Thoracic aorta (tissue), 2 donors: ENCODE results near the gene STX16. TPM values are rescaled to one million over a fixed set of nuclear protein-coding genes. Genes with fewer than 3 reads are reported as not detected.
A peak's percentile ranks its signal among the peaks of the same experiment; 100 is the strongest.

Experiments used
- ATAC-seq: fragments of 150-250 bp; one replicate; pipeline ENCODE4 v1.8.0; 2017; ENCODE audit warnings: low read depth; ENCODE audit not compliant: insufficient number of reproducible peaks, low FRiP score
- DNase-seq: peaks from one replicate; pipeline ENCODE4 v3.0.0-alpha.2; 2020; ENCODE audit warnings: low spot score
- H3K27ac ChIP-seq, 2 donors: fragments of 200-600 bp; sonication (generic); 1 replicate in 1 of 2; 2 replicates in 1 of 2; pipeline ENCODE4 v1.5.1; 2016; ENCODE audit warnings: mild to moderate bottlenecking in 2 of 2, moderate library complexity in 2 of 2
- H3K27me3 ChIP-seq: fragments of 200-600 bp; sonication (generic); replicated peaks from 2 replicates; pipeline ENCODE4 v1.6.0; 2016; ENCODE audit warnings: mild to moderate bottlenecking; ENCODE audit not compliant: insufficient read depth
- H3K36me3 ChIP-seq: fragments of 200-600 bp; sonication (generic); one replicate; pipeline ENCODE4 v1.5.1; 2016
- H3K4me1 ChIP-seq, 2 donors: fragments of 200-600 bp; sonication (generic); 1 replicate in 1 of 2; 2 replicates in 1 of 2; pipeline versions ENCODE4 v1.5.1 to v1.6.0; 2016; ENCODE audit warnings: low read depth in 2 of 2, mild to moderate bottlenecking in 1 of 2; ENCODE audit not compliant: control insufficient read depth in 1 of 2
- H3K4me3 ChIP-seq: fragments of 200-600 bp; sonication (generic); 2 replicates; pipeline ENCODE4 v1.5.1; 2016; ENCODE audit warnings: mild to moderate bottlenecking
- H3K9me3 ChIP-seq: fragments of 200-600 bp; sonication (generic); 2 replicates; pipeline ENCODE4 v1.5.1; 2016
- CTCF ChIP-seq: fragments of 200-600 bp; sonication (generic); IDR thresholded peaks from one replicate; pipeline ENCODE4 v1.5.1; 2019; ENCODE audit warnings: antibody characterized with exemption
- total RNA-seq, 2 donors: library from RNA; depleted of rRNA; stranded (reverse); fragments of >200 nt; gene quantifications; one replicate each; pipeline versions ENCODE4 v1.1.0 to v1.2.3, GENCODE V29; 2016

STX16 gene
- total RNA-seq, 2 donors from 2014 or later = 66.3 to 109 TPM

GRCh38 chr20:58652606-58653294 is 1.7 kb downstream of the STX16 start:
- H3K4me3 ChIP-seq = peak overlapping the region; percentile 96
- peak overlapping the region; percentile 93 for H3K27ac ChIP-seq
- H3K36me3 ChIP-seq = no peaks in the 10 kb centered on the region
- H3K9me3 ChIP-seq = no peaks in the 10 kb centered on the region
- H3K4me1 ChIP-seq = peaks cover 45 to 67% of the 10 kb centered on the region in 2 donors
- TF ChIP-seq CTCF = no peak
- ATAC-seq = no peak
- DNase-seq = no peak
- H3K27me3 ChIP-seq = no peaks in the 10 kb centered on the region

GRCh38 chr20:58654337-58654736 is 3.3 kb downstream of the STX16 start:
- DNase-seq = no peak
- Histone ChIP-seq H3K27me3 (no peaks in the 10 kb centered on the region), H3K27ac (no peak overlapping the region), H3K36me3 (no peaks in the 10 kb centered on the region), H3K4me1 (peaks cover 42 to 57% of the 10 kb centered on the region in 2 donors), H3K9me3 (no peaks in the 10 kb centered on the region), H3K4me3 (no peak overlapping the region)
- no peak for ATAC-seq
- TF ChIP-seq CTCF = no peak

- no peak overlapping the region for H3K27ac ChIP-seq
- peaks cover 46 to 47% of the 10 kb centered on the region in 2 donors for H3K4me1 ChIP-seq
- no peak for TF ChIP-seq CTCF
- ATAC-seq (no peak), DNase-seq (no peak)
- H3K9me3 ChIP-seq = no peaks in the 10 kb centered on the region
- no peak overlapping the region for H3K4me3 ChIP-seq
- no peaks in the 10 kb centered on the region for H3K36me3 ChIP-seq
- H3K27me3 ChIP-seq = no peaks in the 10 kb centered on the region
These were observed 4.4 kb downstream of the STX16 start for GRCh38 chr20:58655328-58656107.

GRCh38 chr20:58656831-58657230 is 5.7 kb downstream of the STX16 start:
- H3K9me3 ChIP-seq = no peaks in the 10 kb centered on the region
- DNase-seq (no peak), ATAC-seq (no peak)
- peaks cover 46 to 47% of the 10 kb centered on the region in 2 donors for H3K4me1 ChIP-seq
- no peak overlapping the region for H3K27ac ChIP-seq
- no peak for TF ChIP-seq CTCF
- H3K4me3 ChIP-seq = no peak overlapping the region
- H3K36me3 ChIP-seq = no peaks in the 10 kb centered on the region
- H3K27me3 ChIP-seq = no peaks in the 10 kb centered on the region

GRCh38 chr20:58657262-58657661 is 6.2 kb downstream of the STX16 start:
- Histone ChIP-seq H3K36me3 (no peaks in the 10 kb centered on the region), H3K27me3 (no peaks in the 10 kb centered on the region), H3K27ac (no peak overlapping the region), H3K4me1 (peaks cover 46 to 47% of the 10 kb centered on the region in 2 donors), H3K9me3 (no peaks in the 10 kb centered on the region), H3K4me3 (no peak overlapping the region)
- no peak for ATAC-seq
- no peak for TF ChIP-seq CTCF
- no peak for DNase-seq
